HT1080 (cell line): ENCODE measurements around the gene MECR. TPM values are rescaled to one million over a fixed set of nuclear protein-coding genes. Genes with fewer than 3 reads are reported as not detected.

Experiments used
- small RNA-seq: library from RNA; depleted of rRNA; stranded (forward); fragments of <200 nt; gene quantifications from one replicate; pipeline ENCODE3, GENCODE V24; 2014
- total RNA-seq: library from RNA; depleted of rRNA; stranded (reverse); fragments of >200 nt; shearing (Covaris generic); gene quantifications from 2 replicates; pipeline ENCODE4 v1.2.3, GENCODE V29; 2014; rRNA removed

MECR gene
- total RNA-seq, 1 experiment from 2014 or later, result 34.4 TPM

Small RNAs within 50 kb of the gene (small RNA-seq; reads per million reads assigned to genes)
- gene RF02271, result not detected

Other genes starting within 250 kb of the MECR start
- 0.07 and 0.56 TPM in 2 replicates for gene TMEM200B, start 107.0 kb downstream of the MECR start, total RNA-seq
- 30.8 and 60.9 TPM in 2 replicates for gene SRSF4, start 49.0 kb downstream of the MECR start, total RNA-seq
- 37.5 and 40.1 TPM in 2 replicates for gene PTPRU, start 5.6 kb upstream of the MECR start, total RNA-seq